Endothelial cell of umbilical vein (primary cell): ENCODE results near the gene PTGES. TPM values are rescaled to one million over a fixed set of nuclear protein-coding genes. Genes with fewer than 3 reads are reported as not detected.

Experiments used
- BruUV-seq: library from RNA; stranded (reverse); fragments of 400-500 nt; replicated peaks from 2 replicates; lab custom pipeline; 2021; lab: Mats Ljungman, UMichigan
- CTCF ChIA-PET: fragments of 300-600, 350-600 bp; sonication (Branson Sonifier 250); formaldehyde crosslinking; loops from one replicate; lab custom pipeline; 2021; ENCODE audit warnings: antibody characterized with exemption, inconsistent platforms; lab: Charles Lee
- POLR2A ChIA-PET: fragments of 300-600, 350-600 bp; sonication (Branson Sonifier 250); formaldehyde crosslinking; loops from one replicate; lab custom pipeline; 2021; ENCODE audit warnings: antibody characterized with exemption, inconsistent platforms; lab: Charles Lee
- DNase-seq: peaks from one replicate; pipeline ENCODE4 v3.0.0-alpha.2; 2011; ENCODE audit warnings: low read depth, low spot score
- FAIRE-seq: peaks from 2 replicates; lab custom pipeline; 2011; peaks lifted over from hg19 to GRCh38; lab: Jason Lieb, UNC
- H2AFZ ChIP-seq: 2 replicates; pipeline ENCODE4 v1.6.0; 2012; ENCODE audit warnings: low read depth, low read length, control low read depth, inconsistent platforms
- H3K27ac ChIP-seq: 2 replicates; pipeline ENCODE4 v1.5.1; 2011; ENCODE audit warnings: low read depth, mild to moderate bottlenecking, control low read depth, low read length, moderate library complexity; ENCODE audit not compliant: insufficient read depth
- H3K27me3 ChIP-seq, 2 experiments: 2 replicates each; pipeline versions ENCODE4 v1.6.0 to v1.6.1; 2011; ENCODE audit warnings: low read length in 2 of 2, mixed read lengths in 1 of 2; ENCODE audit not compliant: control insufficient read depth in 2 of 2, insufficient read depth in 2 of 2
- H3K36me3 ChIP-seq, 2 experiments: 2 replicates in 1 of 2; 3 replicates in 1 of 2; pipeline ENCODE4 v1.5.1; 2011; ENCODE audit warnings: low read length in 2 of 2, mild to moderate bottlenecking in 1 of 2, moderate library complexity in 1 of 2; ENCODE audit not compliant: control insufficient read depth in 2 of 2, insufficient read depth in 2 of 2; ENCODE audit errors: extremely low read depth in 1 of 2
- H3K4me1 ChIP-seq: 3 replicates; pipeline ENCODE4 v1.5.1; 2011; ENCODE audit warnings: mild to moderate bottlenecking, low read length; ENCODE audit not compliant: control insufficient read depth, insufficient read depth; ENCODE audit errors: extremely low read depth
- H3K4me2 ChIP-seq: 2 replicates; pipeline ENCODE4 v1.6.1; 2011; ENCODE audit warnings: low read length, control low read depth, mixed read lengths; ENCODE audit not compliant: insufficient read depth
- H3K4me3 ChIP-seq, 3 experiments: fragments of 200-600 bp in 1 of 3; sonication (generic), shearing (Covaris generic) in 1 of 3; replicated peaks in 1 of 3; 2 replicates each; pipeline ENCODE4 v1.5.1; 2011 to 2016; ENCODE audit warnings: control low read depth in 3 of 3, low read length in 3 of 3, mild to moderate bottlenecking in 2 of 3, inconsistent platforms in 1 of 3, low read depth in 1 of 3, moderate library complexity in 1 of 3; ENCODE audit not compliant: insufficient read depth in 1 of 3
- H3K79me2 ChIP-seq: 2 replicates; pipeline ENCODE4 v1.6.0; 2012; ENCODE audit warnings: low read length, inconsistent platforms; ENCODE audit not compliant: control insufficient read depth, insufficient read depth
- H3K9ac ChIP-seq: replicated peaks from 2 replicates; pipeline ENCODE3; 2011; ENCODE audit warnings: low read length, control low read depth; ENCODE audit not compliant: insufficient read depth; ENCODE audit errors: extremely low read depth
- H3K9me1 ChIP-seq: replicated peaks from 3 replicates; pipeline ENCODE4 v1.6.0; 2011; ENCODE audit warnings: mild to moderate bottlenecking, low read length; ENCODE audit not compliant: control insufficient read depth, insufficient read depth; ENCODE audit errors: extremely low read depth
- H3K9me3 ChIP-seq: replicated peaks from 2 replicates; pipeline ENCODE4 v1.5.1; 2012; ENCODE audit warnings: low read length, inconsistent platforms; ENCODE audit not compliant: control insufficient read depth, insufficient read depth
- H4K20me1 ChIP-seq: replicated peaks from 2 replicates; pipeline ENCODE3; 2011; ENCODE audit warnings: mild to moderate bottlenecking, low read length; ENCODE audit not compliant: control insufficient read depth, insufficient read depth; ENCODE audit errors: extremely low read depth
- CTCF ChIP-seq, 2 donors: IDR thresholded peaks; 1 replicate in 1 of 2; 2 replicates in 1 of 2; pipeline ENCODE4 v1.5.1; 2011; ENCODE audit warnings: low read length in 2 of 2, mild to moderate bottlenecking in 2 of 2, moderate library complexity in 2 of 2, control low read depth in 1 of 2, inconsistent platforms in 1 of 2, low read depth in 1 of 2; ENCODE audit not compliant: insufficient read depth in 1 of 2; ENCODE audit errors: extremely low read depth in 1 of 2
- EZH2 ChIP-seq: IDR thresholded peaks from 2 replicates; pipeline ENCODE4 v1.6.1; 2012; ENCODE audit warnings: borderline replicate concordance, low read depth, mild to moderate bottlenecking, moderate library complexity, low read length, inconsistent platforms; ENCODE audit not compliant: severe bottlenecking
- FOS ChIP-seq: IDR thresholded peaks from 2 replicates; pipeline ENCODE4 v1.6.1; 2011; ENCODE audit warnings: mild to moderate bottlenecking, low read length, moderate library complexity, borderline replicate concordance; ENCODE audit not compliant: insufficient read depth
- GATA2 ChIP-seq: IDR thresholded peaks from 2 replicates; pipeline ENCODE4 v1.7.0; 2011; ENCODE audit warnings: low read depth, mild to moderate bottlenecking, moderate library complexity, mixed read lengths, low read length; ENCODE audit not compliant: insufficient read length, insufficient read depth
- JUN ChIP-seq: IDR thresholded peaks from 2 replicates; pipeline ENCODE4 v1.6.1; 2011; ENCODE audit warnings: borderline replicate concordance, low read depth; ENCODE audit not compliant: insufficient read length, insufficient read depth
- MAX ChIP-seq: IDR thresholded peaks from 2 replicates; pipeline ENCODE4 v1.6.1; 2011; ENCODE audit not compliant: insufficient read depth, insufficient read length
- MYC ChIP-seq: IDR thresholded peaks from one replicate; pipeline ENCODE4 v1.6.1; 2011; ENCODE audit warnings: mild to moderate bottlenecking, low read depth, low read length
- POLR2A ChIP-seq: IDR thresholded peaks from 2 replicates; pipeline ENCODE4 v1.6.1; 2012; ENCODE audit warnings: low read depth, mild to moderate bottlenecking, control low read depth, low read length
- POLR2AphosphoS5 ChIP-seq: IDR thresholded peaks from 2 replicates; pipeline ENCODE4 v1.6.1; 2012; ENCODE audit warnings: low read depth, mild to moderate bottlenecking, control low read depth, low read length, moderate library complexity; ENCODE audit not compliant: insufficient read depth
- dilution Hi-C: fragments of 300-500 bp; cut with MboI; formaldehyde crosslinking; loops from one replicate; pipeline ENCODE4 v1.15.0; 2019; ENCODE audit warnings: low sequenced_read_pairs; ENCODE audit not compliant: extremely low pct_ligation_motif_present
- intact Hi-C: fragments of 100-400 bp; cut with micrococcal nuclease; formaldehyde crosslinking; loops from one replicate; pipeline ENCODE4 v1.10.0; 2022
- polyA plus RNA-seq, 4 experiments: library from polyadenylated mRNA; depleted of rRNA in 3 of 4; stranded (reverse) in 3 of 4; unstranded in 1 of 4; fragments of >200 nt; gene quantifications; 2 replicates each; pipeline versions ENCODE4 v1.2.1 to v1.2.3, GENCODE V29; 2011 to 2012; ENCODE audit warnings: missing spikeins in 1 of 4
- total RNA-seq: library from RNA; stranded (reverse); gene quantifications from 2 replicates; pipeline ENCODE4 v1.2.3, GENCODE V29; 2021

Gene PTGES
- total and polyA plus RNA-seq, 2 donors (not counting 3 experiments of a cell fraction or from before 2014, with no cell fraction given), result not detected

- Histone ChIP-seq H3K79me2 (no peaks in the 10 kb centered on the region), H3K9ac (no peak overlapping the region), H3K27me3 (no peaks in the 10 kb centered on the region), H3K36me3 (no peaks in the 10 kb centered on the region), H3K27ac (no peak overlapping the region), H3K9me3 (no peaks in the 10 kb centered on the region), H3K9me1 (no peaks in the 10 kb centered on the region), H3K4me3 (no peak overlapping the region), H2AFZ (no peak overlapping the region), H4K20me1 (no peaks in the 10 kb centered on the region), H3K4me2 (no peak overlapping the region), H3K4me1 (no peaks in the 10 kb centered on the region)
- intact Hi-C loops, result no loop called here
- no TSS peak for BruUV-seq
- CTCF ChIA-PET, result interaction anchor here (1.0 kb wide), 2 partner anchors 13 to 23 kb away, joined by 3 to 7 read pairs; no protein-coding TSS in a partner anchor
- no peak for TF ChIP-seq GATA2
- no peak for TF ChIP-seq POLR2A
- TF ChIP-seq FOS, result no peak
- no peak for TF ChIP-seq CTCF (IDR thresholded peaks at IDR 0.05; ENCODE audit: extremely low read depth in 1 of 2, insufficient read depth in 1 of 2, low read depth in 1 of 2, low read length in 2 of 2)
- no peak for TF ChIP-seq MAX
- no peak for TF ChIP-seq MYC
- no peak for TF ChIP-seq JUN
- no peak for TF ChIP-seq POLR2AphosphoS5
- TF ChIP-seq EZH2, result no peak
- POLR2A ChIA-PET, result no interaction called here
- DNase-seq, result no peak
- dilution Hi-C loops, result no loop called here
- FAIRE-seq, result no peak
These were observed 38.3 kb downstream of the PTGES start for GRCh38 chr9:129714511-129715061.
